Hepatocyte (in vitro differentiated cells): ENCODE measurements around the gene SELENOI.

Experiments
- CTCF ChIP-seq: fragments of 200-600 bp; sonication (generic); IDR thresholded peaks from 2 replicates; pipeline ENCODE4 v1.5.1; 2016; ENCODE audit warnings: antibody characterized with exemption, mild to moderate bottlenecking; ENCODE audit not compliant: poor library complexity
- EZH2phosphoT487 ChIP-seq: fragments of 200-600 bp; sonication (generic); IDR thresholded peaks from one replicate; pipeline ENCODE4 v1.6.1; 2018; ENCODE audit warnings: antibody characterized with exemption, mild to moderate bottlenecking, low read depth, moderate library complexity; ENCODE audit not compliant: unreplicated experiment, severe bottlenecking

GRCh38 chr2:26401739-26402541 lies 56.0 kb downstream of the SELENOI start, which contains the start of gene DRC1:
- TF ChIP-seq EZH2phosphoT487 (no peak), CTCF (no peak)
